SU-DHL-6 (cell line): ENCODE results near the gene MEIOB.

Experiments
- H2AFZ ChIP-seq: fragments of 200-600 bp; sonication (generic); 2 replicates; pipeline ENCODE4 v1.6.1; 2014; ENCODE audit warnings: low read depth, mild to moderate bottlenecking, moderate library complexity, mixed read lengths, antibody characterized with exemption, low read length; ENCODE audit not compliant: severe bottlenecking
- H3F3A ChIP-seq: fragments of 200-600 bp; shearing (Covaris generic); 2 replicates; pipeline ENCODE4 v1.6.0; 2016; ENCODE audit warnings: antibody characterized with exemption, mild to moderate bottlenecking; ENCODE audit not compliant: insufficient read depth
- H3K27ac ChIP-seq: fragments of 200-600 bp; sonication (generic); 2 replicates; pipeline ENCODE4 v1.5.1; 2016; ENCODE audit warnings: low read depth, mild to moderate bottlenecking, low read length, moderate library complexity, mixed read lengths
- H3K27me3 ChIP-seq: fragments of 200-600 bp; sonication (generic), shearing (Covaris generic); 2 replicates; pipeline ENCODE4 v1.6.0; 2014; ENCODE audit warnings: mild to moderate bottlenecking, low read length
- H3K36me3 ChIP-seq: fragments of 200-600 bp; sonication (generic); 2 replicates; pipeline ENCODE4 v1.6.1; 2014; ENCODE audit warnings: mild to moderate bottlenecking, low read length, mixed read lengths
- H3K4me2 ChIP-seq: fragments of 300-600, 200-600 bp; shearing (Covaris generic), sonication (generic); 2 replicates; pipeline ENCODE4 v1.6.0; 2014; ENCODE audit warnings: low read length, low read depth, mild to moderate bottlenecking; ENCODE audit not compliant: poor library complexity, severe bottlenecking
- H3K4me3 ChIP-seq: fragments of 200-600 bp; sonication (generic); 2 replicates; pipeline ENCODE4 v1.5.1; 2014; ENCODE audit warnings: antibody characterized with exemption, low read length, mild to moderate bottlenecking, mixed read lengths; ENCODE audit not compliant: insufficient read depth, poor library complexity, severe bottlenecking
- H3K79me2 ChIP-seq: fragments of 200-600 bp; sonication (generic); 2 replicates; pipeline ENCODE4 v1.6.1; 2014; ENCODE audit warnings: mild to moderate bottlenecking, low read length, moderate library complexity; ENCODE audit not compliant: insufficient read depth
- H3K9ac ChIP-seq: fragments of 200-600 bp; sonication (generic); 2 replicates; pipeline ENCODE4 v1.7.0; 2014; ENCODE audit warnings: mild to moderate bottlenecking, low read length
- H3K9me2 ChIP-seq: fragments of 200-600 bp; sonication (generic); replicated peaks from 2 replicates; pipeline ENCODE4 v1.6.1; 2014; ENCODE audit warnings: low read length; ENCODE audit not compliant: insufficient read depth
- H3K9me3 ChIP-seq: fragments of 200-600 bp; sonication (generic); 2 replicates; pipeline ENCODE4 v1.6.1; 2014; ENCODE audit warnings: low read length, mixed read lengths; ENCODE audit not compliant: insufficient read depth
- H4K20me1 ChIP-seq: fragments of 200-600 bp; sonication (generic); 2 replicates; pipeline ENCODE4 v1.6.1; 2014; ENCODE audit warnings: low read depth, mild to moderate bottlenecking, antibody characterized with exemption, low read length, moderate library complexity, mixed read lengths
- EZH2phosphoT487 ChIP-seq: fragments of 200-600 bp; sonication (generic), shearing (Covaris generic); conservative IDR thresholded peaks from 2 replicates; pipeline ENCODE4 v1.6.1; 2018; ENCODE audit warnings: mild to moderate bottlenecking, antibody characterized with exemption, low read length, moderate library complexity, mixed read lengths
- TF ChIP-seq, protein P1 (sequence below): fragments of 200-600 bp; sonication (generic); IDR thresholded peaks from one replicate; pipeline ENCODE4 v1.5.1; 2017; ENCODE audit warnings: antibody characterized with exemption, mild to moderate bottlenecking, low read length, moderate library complexity; ENCODE audit not compliant: insufficient read depth, poor library complexity, severe bottlenecking

The MEIOB gene

DNA sequence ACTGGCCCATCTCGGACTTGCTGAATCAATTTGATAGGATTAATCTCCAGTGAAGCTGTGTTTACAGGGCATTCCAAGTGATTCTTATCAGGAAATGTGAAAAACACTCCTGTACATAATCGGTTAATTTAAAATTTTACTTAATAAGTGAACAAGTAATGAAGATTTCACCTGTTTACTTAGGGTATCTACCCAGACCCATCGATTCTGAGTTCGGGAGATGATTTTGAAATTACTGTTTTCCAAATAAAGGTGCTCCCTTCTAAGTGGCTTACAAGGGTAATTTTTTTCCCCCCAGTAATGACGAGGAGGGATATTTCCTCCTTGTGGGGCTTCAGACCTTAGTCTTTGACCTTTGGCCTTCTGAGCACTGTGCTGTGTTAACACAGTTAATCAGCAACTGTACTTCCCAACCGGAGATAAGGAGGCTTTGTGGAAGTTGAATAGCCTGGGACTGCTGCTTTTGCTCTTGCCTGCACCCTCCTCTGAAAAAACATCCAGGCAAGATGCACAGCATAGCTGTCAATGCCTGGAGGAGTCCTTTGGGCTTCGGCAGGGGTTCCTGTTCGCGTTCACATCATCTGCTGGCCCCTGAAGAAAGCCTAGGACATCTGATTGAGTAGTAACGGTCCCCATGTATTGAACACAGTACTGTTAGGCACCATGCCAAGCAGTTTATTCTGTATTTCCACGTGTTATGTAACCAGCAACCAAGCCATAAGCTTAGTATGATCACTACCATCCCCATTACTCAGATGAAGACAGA, 43.1 kb downstream of the MEIOB start:
- TF ChIP-seq EZH2phosphoT487 = no peak
- TF ChIP-seq, protein P1, sequence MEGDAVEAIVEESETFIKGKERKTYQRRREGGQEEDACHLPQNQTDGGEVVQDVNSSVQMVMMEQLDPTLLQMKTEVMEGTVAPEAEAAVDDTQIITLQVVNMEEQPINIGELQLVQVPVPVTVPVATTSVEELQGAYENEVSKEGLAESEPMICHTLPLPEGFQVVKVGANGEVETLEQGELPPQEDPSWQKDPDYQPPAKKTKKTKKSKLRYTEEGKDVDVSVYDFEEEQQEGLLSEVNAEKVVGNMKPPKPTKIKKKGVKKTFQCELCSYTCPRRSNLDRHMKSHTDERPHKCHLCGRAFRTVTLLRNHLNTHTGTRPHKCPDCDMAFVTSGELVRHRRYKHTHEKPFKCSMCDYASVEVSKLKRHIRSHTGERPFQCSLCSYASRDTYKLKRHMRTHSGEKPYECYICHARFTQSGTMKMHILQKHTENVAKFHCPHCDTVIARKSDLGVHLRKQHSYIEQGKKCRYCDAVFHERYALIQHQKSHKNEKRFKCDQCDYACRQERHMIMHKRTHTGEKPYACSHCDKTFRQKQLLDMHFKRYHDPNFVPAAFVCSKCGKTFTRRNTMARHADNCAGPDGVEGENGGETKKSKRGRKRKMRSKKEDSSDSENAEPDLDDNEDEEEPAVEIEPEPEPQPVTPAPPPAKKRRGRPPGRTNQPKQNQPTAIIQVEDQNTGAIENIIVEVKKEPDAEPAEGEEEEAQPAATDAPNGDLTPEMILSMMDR = no peak
- H3K4me3 ChIP-seq = no peak overlapping the region
- 0 out of 2 replicates have a peak, but pooled peaks cover 3% of the 10 kb centered on the region for H4K20me1 ChIP-seq
- no peak overlapping the region for H2AFZ ChIP-seq
- peak overlapping the region; percentile 54 for H3K4me2 ChIP-seq
- no peaks in the 10 kb centered on the region for H3K27me3 ChIP-seq
- peaks cover 12% of the 10 kb centered on the region; the same call in 1 of the 2 replicates for H3F3A ChIP-seq
- 0 out of 2 replicates have a peak overlapping the region, but pooled peaks have one; percentile 5 for H3K9ac ChIP-seq
- H3K9me2 ChIP-seq = no peaks in the 10 kb centered on the region
- no peaks in the 10 kb centered on the region for H3K9me3 ChIP-seq
- peaks cover 5% of the 10 kb centered on the region; the same call in 1 of the 2 replicates for H3K79me2 ChIP-seq
- no peaks in the 10 kb centered on the region for H3K36me3 ChIP-seq
- H3K27ac ChIP-seq = no peak overlapping the region

DNA sequence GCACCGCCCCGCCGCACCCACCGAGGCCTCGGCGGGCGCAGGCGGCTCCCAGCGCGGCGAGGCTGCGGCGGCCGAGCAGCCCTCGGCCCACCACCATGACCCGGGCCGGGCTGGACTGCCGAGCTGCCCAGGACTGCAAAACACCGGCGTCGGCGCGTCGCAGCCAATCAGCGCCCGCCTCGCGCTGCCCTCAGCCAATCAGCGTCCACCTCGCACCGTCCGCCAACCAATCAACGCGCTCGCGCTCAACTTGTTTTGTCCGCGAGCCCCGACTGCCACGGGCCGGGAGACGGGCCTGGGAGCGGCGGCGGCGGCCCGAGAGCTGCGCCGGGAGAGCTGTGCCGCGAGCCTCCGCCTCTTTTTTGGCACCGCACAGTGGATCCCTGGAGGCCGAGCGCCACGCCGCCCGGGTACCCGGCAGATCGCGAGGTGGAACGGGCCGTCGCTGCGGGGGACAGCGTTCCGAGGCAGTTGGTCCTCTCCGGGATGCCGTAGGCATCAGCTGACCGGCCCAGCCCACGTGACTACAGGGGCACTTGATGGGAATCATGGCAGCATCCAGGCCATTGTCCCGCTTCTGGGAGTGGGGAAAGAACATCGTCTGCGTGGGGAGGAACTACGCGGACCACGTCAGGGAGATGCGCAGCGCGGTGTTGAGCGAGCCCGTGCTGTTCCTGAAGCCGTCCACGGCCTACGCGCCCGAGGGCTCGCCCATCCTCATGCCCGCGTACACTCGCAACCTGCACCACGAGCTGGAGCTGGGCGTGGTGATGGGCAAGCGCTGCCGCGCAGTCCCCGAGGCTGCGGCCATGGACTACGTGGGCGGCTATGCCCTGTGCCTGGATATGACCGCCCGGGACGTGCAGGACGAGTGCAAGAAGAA, 45.0 kb downstream of the MEIOB start, which contains the start of the genes FAHD1 and HAGH:
TSS of gene FAHD1 (plus strand) at position 516 of the 883 bp plus-strand sequence. CDS start at position 549, 33 bp downstream.
TSS of gene HAGH (minus strand) at position 135 of the 883 bp plus-strand sequence. CDS start at position 97, 38 bp downstream.
- H3K27ac ChIP-seq = peak within 1 kb of the TSS; percentile 24; the same call in 1 of the 2 replicates
- peak within 1 kb of the TSS; percentile 98 for H2AFZ ChIP-seq
- no peaks in the 10 kb centered on the region for H3K9me2 ChIP-seq
- TF ChIP-seq, protein P1 = no peak
- TF ChIP-seq EZH2phosphoT487 = no peak
- 0 out of 2 replicates have a peak, but pooled peaks cover 3% of the 10 kb centered on the region for H4K20me1 ChIP-seq
- peaks cover 12% of the 10 kb centered on the region; the same call in 1 of the 2 replicates for H3F3A ChIP-seq
- H3K4me2 ChIP-seq = peak within 1 kb of the TSS; percentile 54
- H3K9ac ChIP-seq = peak within 1 kb of the TSS; percentile 74
- peaks cover 5% of the 10 kb centered on the region; the same call in 1 of the 2 replicates for H3K79me2 ChIP-seq
- H3K27me3 ChIP-seq = no peaks in the 10 kb centered on the region
- H3K4me3 ChIP-seq = peak within 1 kb of the TSS; percentile 81
- H3K9me3 ChIP-seq = no peaks in the 10 kb centered on the region
- no peaks in the 10 kb centered on the region for H3K36me3 ChIP-seq

DNA sequence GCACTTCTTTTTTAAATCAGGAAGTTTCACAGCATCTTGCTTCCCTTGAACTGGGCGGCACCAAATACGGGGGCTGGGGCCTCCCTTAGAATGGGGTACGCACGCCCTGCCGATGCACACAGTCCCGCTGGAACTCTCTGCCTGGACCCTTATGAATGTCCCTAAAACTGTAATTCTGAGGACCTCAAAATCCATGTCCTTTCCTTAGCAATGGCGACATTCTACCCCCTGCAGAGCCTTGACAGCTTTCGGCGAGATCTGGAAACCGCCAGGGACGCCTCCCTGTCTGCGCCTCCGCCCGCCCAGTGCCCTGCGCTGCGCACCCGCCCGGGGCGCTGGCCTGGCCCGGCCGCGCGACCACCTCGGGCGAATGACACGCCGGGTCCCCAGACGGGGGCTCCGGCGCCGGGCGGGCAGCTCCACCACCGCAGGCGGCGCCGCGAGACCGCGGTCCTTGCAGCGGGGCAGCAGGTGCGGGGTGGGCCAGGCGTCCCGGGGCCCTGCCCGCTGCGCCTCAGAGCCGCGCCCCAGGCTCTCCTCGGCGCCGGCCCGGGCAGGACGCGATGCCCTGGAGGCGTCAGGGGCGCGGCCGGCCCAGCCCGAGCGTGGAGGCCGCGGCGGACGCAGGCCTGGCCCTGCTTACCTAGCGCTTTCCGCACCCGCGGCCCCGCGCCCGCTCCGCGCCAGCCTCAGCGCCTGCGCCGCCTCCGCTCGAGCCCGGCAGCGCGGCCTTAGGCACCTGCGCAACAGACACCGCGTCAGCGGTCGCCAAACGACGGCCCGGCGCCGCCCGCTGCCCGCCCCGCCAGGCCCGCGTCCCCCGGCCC, 45.9 kb downstream of the MEIOB start:
- no peaks in the 10 kb centered on the region for H3K27me3 ChIP-seq
- H4K20me1 ChIP-seq = 0 out of 2 replicates have a peak, but pooled peaks cover 3% of the 10 kb centered on the region
- H3K27ac ChIP-seq = no peak overlapping the region
- H2AFZ ChIP-seq = peak overlapping the region; percentile 39
- H3K9ac ChIP-seq = peak overlapping the region; percentile 48; the same call in 1 of the 2 replicates
- H3K36me3 ChIP-seq = no peaks in the 10 kb centered on the region
- H3F3A ChIP-seq = peaks cover 10% of the 10 kb centered on the region; the same call in 1 of the 2 replicates
- no peaks in the 10 kb centered on the region for H3K9me2 ChIP-seq
- H3K79me2 ChIP-seq = peaks cover 5% of the 10 kb centered on the region; the same call in 1 of the 2 replicates
- TF ChIP-seq EZH2phosphoT487 = no peak
- TF ChIP-seq, protein P1 = no peak
- peak overlapping the region; percentile 54 for H3K4me2 ChIP-seq
- H3K9me3 ChIP-seq = no peaks in the 10 kb centered on the region
- H3K4me3 ChIP-seq = peak overlapping the region; percentile 81
